GM19328 (cell line): ENCODE results near the gene IL19.
"Not testable (repeated sequence)": the region's sequence is repeated elsewhere in the genome, so short reads cannot be mapped to it uniquely, and the experiment has no call there.

Experiments
- ATAC-seq: cut with Tn5 transposase; IDR thresholded peaks from one replicate; pipeline ENCODE4 v1.9.1; 2021; ENCODE audit warnings: mild to moderate bottlenecking, moderate library complexity; ENCODE audit not compliant: unreplicated experiment

The IL19 gene

GRCh38 chr1:206772243-206772937 is 1.8 kb downstream of the IL19 start, which contains the start of gene IL10:
Gene IL10, minus strand, starts transcription at chr1:206772494. Its CDS starts 59 bp downstream, at chr1:206772435.
- ATAC-seq: no peak

GRCh38 chr1:206774093-206774492 is 3.5 kb downstream of the IL19 start:
- no peak for ATAC-seq

- ATAC-seq: no peak
These were observed 5.7 kb downstream of the IL19 start for GRCh38 chr1:206776229-206776628.

GRCh38 chr1:206778031-206778430 is 7.5 kb downstream of the IL19 start:
- no peak for ATAC-seq

- not testable (repeated sequence) for ATAC-seq
These were observed 8.3 kb downstream of the IL19 start for GRCh38 chr1:206778911-206779310.

GRCh38 chr1:206779638-206780037 is 9.1 kb downstream of the IL19 start:
- ATAC-seq: no peak

- peak; percentile 54 for ATAC-seq
These were observed 11.9 kb downstream of the IL19 start for GRCh38 chr1:206782448-206782847.

- no peak for ATAC-seq
These were observed 12.9 kb downstream of the IL19 start for GRCh38 chr1:206783506-206783905.

GRCh38 chr1:206784471-206784903 is 13.9 kb downstream of the IL19 start:
- peak; percentile 69 for ATAC-seq

GRCh38 chr1:206785182-206785765 is 14.7 kb downstream of the IL19 start:
- ATAC-seq: no peak

- ATAC-seq: no peak
These were observed 15.8 kb downstream of the IL19 start for GRCh38 chr1:206786212-206786886.

- no peak for ATAC-seq
These were observed 17.3 kb downstream of the IL19 start for GRCh38 chr1:206787891-206788290.

GRCh38 chr1:206788487-206789050 is 18.0 kb downstream of the IL19 start:
- ATAC-seq: no peak

GRCh38 chr1:206790502-206791250 is 20.1 kb downstream of the IL19 start:
- ATAC-seq: no peak

- no peak for ATAC-seq
These were observed 22.5 kb downstream of the IL19 start for GRCh38 chr1:206792939-206793607.

GRCh38 chr1:206793620-206794019 is 23.0 kb downstream of the IL19 start:
- no peak for ATAC-seq

- ATAC-seq: no peak
These were observed 23.8 kb downstream of the IL19 start for GRCh38 chr1:206794294-206794908.

GRCh38 chr1:206796116-206796515 is 25.5 kb downstream of the IL19 start:
- no peak for ATAC-seq

GRCh38 chr1:206796981-206797402 is 26.4 kb downstream of the IL19 start:
- no peak for ATAC-seq
